Peyer's patch (tissue), 4 donors: ENCODE data around the gene SIAH3. TPM values are rescaled to one million over a fixed set of nuclear protein-coding genes. Genes with fewer than 3 reads are reported as not detected.
"Not testable (repeated sequence)": the region's sequence is repeated elsewhere in the genome, so short reads cannot be mapped to it uniquely, and the experiment has no call there.

Source experiments
- DNase-seq, 3 donors: peaks; one replicate each; pipeline ENCODE4 v3.0.0-alpha.2; 2017 to 2019
- H3K27ac ChIP-seq, 4 donors: fragments of 200-600 bp; sonication (generic); one replicate each; pipeline ENCODE4 v1.5.1; 2016 to 2019
- H3K27me3 ChIP-seq, 2 donors: fragments of 200-600 bp; sonication (generic); one replicate each; pipeline ENCODE4 v1.5.1; 2019
- H3K36me3 ChIP-seq, 3 donors: fragments of 200-600 bp; sonication (generic); one replicate each; pipeline ENCODE4 v1.5.1; 2016 to 2019
- H3K4me1 ChIP-seq, 4 donors: fragments of 200-600 bp; sonication (generic); one replicate each; pipeline ENCODE4 v1.5.1; 2016 to 2019
- H3K4me3 ChIP-seq, 4 donors: fragments of 200-600 bp; sonication (generic); 1 replicate in 3 of 4; 2 replicates in 1 of 4; pipeline ENCODE4 v1.5.1; 2016 to 2019; ENCODE audit warnings: mild to moderate bottlenecking in 1 of 4
- H3K9me3 ChIP-seq, 4 donors: fragments of 200-600 bp; sonication (generic); one replicate each; pipeline ENCODE4 v1.5.1; 2016 to 2019; ENCODE audit warnings: mild to moderate bottlenecking in 1 of 4
- CTCF ChIP-seq, 6 experiments: fragments of 450-650 bp in 4 of 6; fragments of 200-600 bp in 2 of 6; sonication (generic) in 1 of 6; IDR thresholded peaks; one replicate each; pipeline ENCODE4 v1.5.1; 2017 to 2019; ENCODE audit warnings: antibody characterized with exemption in 6 of 6, mild to moderate bottlenecking in 3 of 6, moderate library complexity in 1 of 6
- POLR2A ChIP-seq, 2 donors: fragments of 450-650 bp; IDR thresholded peaks; one replicate each; pipeline ENCODE4 v1.5.1; 2017; ENCODE audit warnings: antibody characterized with exemption in 2 of 2, mild to moderate bottlenecking in 2 of 2, moderate library complexity in 2 of 2
- total RNA-seq, 4 donors: library from RNA; depleted of rRNA; stranded (reverse); fragments of >200 nt; gene quantifications; one replicate each; pipeline ENCODE4 v1.1.0, GENCODE V29; 2016

Gene SIAH3
- total RNA-seq, 4 donors from 2014 or later = not detected

GRCh38 chr13:45873491-45874325 is 22.2 kb upstream of the SIAH3 start:
- Histone ChIP-seq H3K36me3 (no peaks in the 10 kb centered on the region), H3K27ac (no peak overlapping the region), H3K27me3 (no peaks in the 10 kb centered on the region), H3K4me3 (no peak overlapping the region), H3K9me3 (no peaks in the 10 kb centered on the region), H3K4me1 (no peaks in the 10 kb centered on the region)
- no peak for TF ChIP-seq CTCF (IDR thresholded peaks at IDR 0.05)
- TF ChIP-seq POLR2A (IDR thresholded peaks at IDR 0.05) = no peak
- no peak for DNase-seq

- Histone ChIP-seq H3K36me3 (no peaks in the 10 kb centered on the region), H3K9me3 (no peaks in the 10 kb centered on the region), H3K4me3 (no peak overlapping the region), H3K27ac (no peak overlapping the region), H3K4me1 (no peaks in the 10 kb centered on the region), H3K27me3 (no peaks in the 10 kb centered on the region)
- TF ChIP-seq CTCF (IDR thresholded peaks at IDR 0.05) (no peak), POLR2A (IDR thresholded peaks at IDR 0.05) (no peak)
- DNase-seq = no peak
Observed at GRCh38 chr13:45872566-45872965, 21.0 kb upstream of the SIAH3 start.

GRCh38 chr13:45871201-45871600 is 19.6 kb upstream of the SIAH3 start:
- not testable (repeated sequence) for H3K36me3 ChIP-seq, H3K27me3 ChIP-seq, H3K27ac ChIP-seq, H3K4me3 ChIP-seq, H3K4me1 ChIP-seq, DNase-seq, H3K9me3 ChIP-seq

GRCh38 chr13:45870232-45870631 is 18.7 kb upstream of the SIAH3 start:
- H3K27ac ChIP-seq = no peak overlapping the region
- no peaks in the 10 kb centered on the region for H3K4me1 ChIP-seq
- DNase-seq = no peak
- H3K4me3 ChIP-seq = no peak overlapping the region
- TF ChIP-seq POLR2A (IDR thresholded peaks at IDR 0.05) (no peak), CTCF (IDR thresholded peaks at IDR 0.05) (no peak)
- no peaks in the 10 kb centered on the region for H3K36me3 ChIP-seq
- no peaks in the 10 kb centered on the region for H3K9me3 ChIP-seq
- no peaks in the 10 kb centered on the region for H3K27me3 ChIP-seq

GRCh38 chr13:45865414-45865813 is 13.9 kb upstream of the SIAH3 start:
- Histone ChIP-seq H3K4me1 (no peaks in the 10 kb centered on the region), H3K27ac (no peak overlapping the region), H3K36me3 (no peaks in the 10 kb centered on the region), H3K27me3 (no peaks in the 10 kb centered on the region), H3K4me3 (no peak overlapping the region), H3K9me3 (no peaks in the 10 kb centered on the region)
- TF ChIP-seq POLR2A (IDR thresholded peaks at IDR 0.05) (no peak), CTCF (IDR thresholded peaks at IDR 0.05) (no peak)
- no peak for DNase-seq

GRCh38 chr13:45863709-45864590 is 12.4 kb upstream of the SIAH3 start:
- Histone ChIP-seq H3K4me3 (no peak overlapping the region), H3K4me1 (no peaks in the 10 kb centered on the region), H3K36me3 (no peaks in the 10 kb centered on the region), H3K27ac (no peak overlapping the region), H3K9me3 (no peaks in the 10 kb centered on the region), H3K27me3 (no peaks in the 10 kb centered on the region)
- DNase-seq = no peak
- no peak for TF ChIP-seq POLR2A (IDR thresholded peaks at IDR 0.05)
- TF ChIP-seq CTCF (IDR thresholded peaks at IDR 0.05) = no peak
